Upper lobe of right lung (tissue), 1 donor: ENCODE measurements around the gene SLC9A9. TPM values are rescaled to one million over a fixed set of nuclear protein-coding genes. Genes with fewer than 3 reads are reported as not detected.

Experiments
- ATAC-seq: fragments of 200-7000 bp; cut with Tn5 transposase; one replicate; pipeline ENCODE4 v1.9.1; 2020; ENCODE audit warnings: mild to moderate bottlenecking, moderate library complexity
- DNase-seq: peaks from one replicate; pipeline ENCODE4 v3.0.0-alpha.2; 2020
- H3K27ac ChIP-seq: fragments of 200-600 bp; one replicate; pipeline ENCODE4 v1.8.0; 2022
- H3K27me3 ChIP-seq: fragments of 200-600 bp; one replicate; pipeline ENCODE4 v1.8.0; 2022; ENCODE audit warnings: mild to moderate bottlenecking
- H3K36me3 ChIP-seq: fragments of 200-600 bp; one replicate; pipeline ENCODE4 v1.8.0; 2022
- H3K4me1 ChIP-seq: fragments of 200-600 bp; one replicate; pipeline ENCODE4 v1.8.0; 2022
- H3K4me3 ChIP-seq: fragments of 200-600 bp; one replicate; pipeline ENCODE4 v1.8.0; 2022; ENCODE audit warnings: mild to moderate bottlenecking
- H3K9me3 ChIP-seq: fragments of 200-600 bp; one replicate; pipeline ENCODE4 v1.8.0; 2022
- intact Hi-C: fragments of 100-400 bp; cut with DNase I; formaldehyde crosslinking; loops from one replicate; pipeline ENCODE4 v1.11.0; 2022
- total RNA-seq: library from RNA; stranded (reverse); fragmentation: NEBNext Ultra II Directional; extraction: Animal tissue kit (Norgen Biotek cat#: 25700); gene quantifications from one replicate; pipeline ENCODE4 v1.2.1, GENCODE V29; 2021
- TF ChIP-seq, protein P1 (sequence below): fragments of 200-600 bp; IDR thresholded peaks from one replicate; pipeline ENCODE4 v1.8.0; 2022; ENCODE audit warnings: antibody characterized with exemption
- donor health status: DM: no; HTN: yes; CAD: no; lungs with severe emphysema.

The SLC9A9 gene
- total RNA-seq, 1 donor from 2014 or later: 13.3 TPM

GRCh38 chr3:143783851-143784370, 64.4 kb downstream of the SLC9A9 start:
- Histone ChIP-seq H3K9me3 (no peaks in the 10 kb centered on the region), H3K36me3 (no peaks in the 10 kb centered on the region), H3K4me1 (no peaks in the 10 kb centered on the region), H3K27me3 (no peaks in the 10 kb centered on the region), H3K4me3 (no peak overlapping the region), H3K27ac (no peak overlapping the region)
- TF ChIP-seq, protein P1, sequence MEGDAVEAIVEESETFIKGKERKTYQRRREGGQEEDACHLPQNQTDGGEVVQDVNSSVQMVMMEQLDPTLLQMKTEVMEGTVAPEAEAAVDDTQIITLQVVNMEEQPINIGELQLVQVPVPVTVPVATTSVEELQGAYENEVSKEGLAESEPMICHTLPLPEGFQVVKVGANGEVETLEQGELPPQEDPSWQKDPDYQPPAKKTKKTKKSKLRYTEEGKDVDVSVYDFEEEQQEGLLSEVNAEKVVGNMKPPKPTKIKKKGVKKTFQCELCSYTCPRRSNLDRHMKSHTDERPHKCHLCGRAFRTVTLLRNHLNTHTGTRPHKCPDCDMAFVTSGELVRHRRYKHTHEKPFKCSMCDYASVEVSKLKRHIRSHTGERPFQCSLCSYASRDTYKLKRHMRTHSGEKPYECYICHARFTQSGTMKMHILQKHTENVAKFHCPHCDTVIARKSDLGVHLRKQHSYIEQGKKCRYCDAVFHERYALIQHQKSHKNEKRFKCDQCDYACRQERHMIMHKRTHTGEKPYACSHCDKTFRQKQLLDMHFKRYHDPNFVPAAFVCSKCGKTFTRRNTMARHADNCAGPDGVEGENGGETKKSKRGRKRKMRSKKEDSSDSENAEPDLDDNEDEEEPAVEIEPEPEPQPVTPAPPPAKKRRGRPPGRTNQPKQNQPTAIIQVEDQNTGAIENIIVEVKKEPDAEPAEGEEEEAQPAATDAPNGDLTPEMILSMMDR: no peak
- DNase-seq: no peak
- no peak for ATAC-seq
- intact Hi-C loops: no loop called here

DNA sequence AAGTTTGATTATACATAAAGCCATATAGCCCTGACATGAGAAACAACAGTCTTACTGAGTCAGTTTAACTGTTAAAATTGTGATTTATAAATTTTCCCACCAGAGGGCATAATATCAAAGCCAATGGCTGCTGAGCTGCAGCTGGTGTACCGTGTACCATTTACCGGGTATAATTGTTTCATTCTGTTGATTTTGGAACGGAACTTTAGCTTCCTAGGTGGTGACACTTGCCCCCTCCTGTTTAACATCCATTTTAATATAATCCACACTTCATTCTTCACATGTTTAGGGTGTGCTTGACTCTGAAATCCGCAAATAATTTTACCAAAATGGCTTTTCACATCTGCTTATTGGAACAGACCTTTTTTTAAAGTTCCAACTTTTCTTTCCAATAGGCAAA, 72.8 kb downstream of the SLC9A9 start:
- no peaks in the 10 kb centered on the region for H3K36me3 ChIP-seq
- H3K27ac ChIP-seq: no peak overlapping the region
- H3K4me3 ChIP-seq: peak overlapping the region; percentile 9
- H3K4me1 ChIP-seq: peaks cover 7% of the 10 kb centered on the region
- TF ChIP-seq, protein P1: peak; percentile 64
- no peaks in the 10 kb centered on the region for H3K9me3 ChIP-seq
- intact Hi-C loops: loop anchor here (5.0 kb wide), 1 partner anchor 172 kb away; no protein-coding TSS in a partner anchor
- no peaks in the 10 kb centered on the region for H3K27me3 ChIP-seq
- ATAC-seq (peak; percentile 66), DNase-seq (no peak)

GRCh38 chr3:143771939-143772338, 76.3 kb downstream of the SLC9A9 start:
- no peaks in the 10 kb centered on the region for H3K27me3 ChIP-seq
- intact Hi-C loops: no loop called here
- TF ChIP-seq, protein P1: no peak
- no peaks in the 10 kb centered on the region for H3K9me3 ChIP-seq
- no peak overlapping the region for H3K4me3 ChIP-seq
- H3K36me3 ChIP-seq: no peaks in the 10 kb centered on the region
- DNase-seq: no peak
- peak; percentile 24 for ATAC-seq
- H3K27ac ChIP-seq: no peak overlapping the region
- H3K4me1 ChIP-seq: peaks cover 14% of the 10 kb centered on the region

- TF ChIP-seq, protein P1: no peak
- no peak for ATAC-seq
- no peaks in the 10 kb centered on the region for H3K9me3 ChIP-seq
- no peaks in the 10 kb centered on the region for H3K36me3 ChIP-seq
- H3K4me1 ChIP-seq: peaks cover 14% of the 10 kb centered on the region
- intact Hi-C loops: no loop called here
- no peaks in the 10 kb centered on the region for H3K27me3 ChIP-seq
- no peak overlapping the region for H3K27ac ChIP-seq
- DNase-seq: no peak
- no peak overlapping the region for H3K4me3 ChIP-seq
Measured at GRCh38 chr3:143771258-143771657, 77.0 kb downstream of the SLC9A9 start.

- DNase-seq: no peak
- TF ChIP-seq, protein P1: no peak
- no peak overlapping the region for H3K4me3 ChIP-seq
- H3K9me3 ChIP-seq: no peaks in the 10 kb centered on the region
- intact Hi-C loops: no loop called here
- no peak overlapping the region for H3K27ac ChIP-seq
- H3K36me3 ChIP-seq: no peaks in the 10 kb centered on the region
- no peaks in the 10 kb centered on the region for H3K27me3 ChIP-seq
- H3K4me1 ChIP-seq: peaks cover 14% of the 10 kb centered on the region
- ATAC-seq: no peak
Measured at GRCh38 chr3:143770391-143770790, 77.9 kb downstream of the SLC9A9 start.

DNA sequence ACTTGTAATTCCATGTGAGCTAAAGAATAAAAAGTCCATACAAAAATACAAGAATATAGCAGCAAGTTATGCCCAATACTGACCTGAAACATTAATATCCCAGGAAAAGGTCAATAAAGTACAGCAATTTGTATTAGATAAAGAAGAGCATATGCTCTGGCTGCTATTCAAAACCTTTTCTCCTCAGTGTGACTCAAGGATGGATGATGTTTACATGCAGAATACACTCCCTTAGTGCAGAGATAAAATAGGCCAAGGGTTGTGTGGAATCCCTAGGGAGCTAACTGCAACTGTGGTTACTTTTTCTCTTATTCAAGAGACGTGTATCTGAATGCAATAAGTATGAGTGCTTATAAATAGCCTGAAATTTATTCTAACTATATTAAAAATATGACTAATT, 78.7 kb downstream of the SLC9A9 start:
- no peaks in the 10 kb centered on the region for H3K36me3 ChIP-seq
- no peak overlapping the region for H3K4me3 ChIP-seq
- DNase-seq: no peak
- intact Hi-C loops: no loop called here
- no peaks in the 10 kb centered on the region for H3K9me3 ChIP-seq
- no peak for ATAC-seq
- H3K4me1 ChIP-seq: peaks cover 14% of the 10 kb centered on the region
- no peak overlapping the region for H3K27ac ChIP-seq
- H3K27me3 ChIP-seq: no peaks in the 10 kb centered on the region
- TF ChIP-seq, protein P1: no peak
